Measurements from ENCODE around the gene FAM13A.
"Not testable (repeated sequence)": the region's sequence is repeated elsewhere in the genome, so short reads cannot be mapped to it uniquely, and the experiment has no call there.

The FAM13A gene

DNA sequence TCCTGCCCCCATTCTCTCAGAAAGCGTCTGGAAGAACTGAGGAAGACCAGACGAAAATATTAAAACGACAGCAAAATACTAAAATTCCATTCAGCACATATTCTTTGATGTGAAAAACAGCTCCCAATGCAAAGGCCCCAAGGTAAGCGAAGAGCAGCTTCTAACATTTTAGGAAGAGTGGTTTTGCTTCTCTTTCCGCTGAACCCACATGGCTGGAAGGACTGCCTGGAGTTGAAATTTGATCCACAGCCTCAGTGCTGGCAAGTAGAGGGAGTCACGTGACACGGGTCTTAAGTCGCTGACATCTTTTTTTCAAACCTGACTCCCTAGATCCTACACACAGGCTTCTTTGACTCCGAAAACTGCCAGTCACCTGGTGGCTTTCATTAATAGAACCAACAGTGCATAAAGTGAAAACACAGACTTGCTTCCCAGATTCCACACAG lies at the start of gene FAM13A:
TSS of gene FAM13A (minus strand) at position 233 of the 446 bp plus-strand sequence. CDS start at position 12, 221 bp downstream.
- DNase-seq, result no peak

DNA sequence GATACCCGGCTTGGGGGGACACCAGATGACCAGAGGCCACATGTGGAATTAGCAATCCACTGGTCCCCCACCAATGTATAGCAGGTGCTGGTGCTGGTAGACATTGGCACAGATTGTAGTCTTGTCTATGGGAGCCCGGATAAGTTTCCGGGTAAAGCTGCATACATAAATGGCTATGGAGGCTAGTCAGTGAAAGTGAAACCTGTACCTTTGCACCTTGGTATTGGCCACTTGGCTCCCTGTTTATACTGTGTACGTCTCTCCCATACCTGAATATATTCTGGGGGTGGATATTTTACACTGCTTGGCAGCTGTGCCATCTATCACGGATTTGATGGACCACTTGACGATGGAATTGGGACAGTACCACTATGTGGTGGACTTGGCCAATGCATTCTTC lies 48.7 kb upstream of the FAM13A start:
- DNase-seq, result no peak

- no peak for DNase-seq
These were observed 44.5 kb upstream of the FAM13A start for GRCh38 chr4:89101256-89102161.

DNA sequence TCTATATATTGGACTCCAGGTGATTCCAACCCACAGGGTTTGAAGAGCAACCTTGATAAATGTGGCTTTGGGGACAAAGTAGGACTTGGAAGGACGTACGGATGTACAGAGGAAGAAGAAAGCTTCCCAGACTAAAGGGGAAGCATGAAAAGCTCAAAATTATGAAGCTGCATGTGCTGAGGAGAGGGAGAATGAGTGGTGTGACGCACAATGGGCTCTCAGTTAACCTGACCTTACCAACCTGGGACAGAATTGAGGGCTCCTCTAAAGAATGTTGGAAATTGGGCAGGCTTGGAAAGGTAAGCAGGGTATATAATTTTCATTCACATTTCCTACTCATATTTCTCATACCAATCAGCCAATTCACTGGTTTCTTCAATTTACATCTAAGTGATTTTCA lies 43.9 kb upstream of the FAM13A start:
- DNase-seq, result no peak

- no peak for DNase-seq
These were observed 42.5 kb upstream of the FAM13A start for GRCh38 chr4:89099471-89099870.

DNA sequence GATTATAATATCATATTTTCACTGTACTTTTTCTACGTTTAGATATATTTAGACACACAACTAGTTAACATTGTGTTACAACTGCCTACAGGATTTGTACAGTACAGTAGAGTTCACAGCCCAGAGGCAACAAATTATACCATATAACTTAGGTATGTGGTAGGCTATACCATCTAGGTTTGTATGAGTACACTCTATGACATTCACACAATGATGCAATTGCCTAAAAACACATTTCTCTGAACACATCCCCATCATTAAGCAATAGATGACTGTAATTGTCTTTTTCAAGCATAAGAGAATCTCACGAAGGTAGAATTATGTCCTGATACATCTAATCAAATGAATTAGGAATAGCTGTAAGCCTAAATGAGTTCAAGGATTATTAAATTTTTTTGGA lies 42.0 kb upstream of the FAM13A start:
- no peak for DNase-seq

GRCh38 chr4:89078300-89078699 lies 21.3 kb upstream of the FAM13A start:
- no peak for DNase-seq

GRCh38 chr4:89077761-89078160 lies 20.8 kb upstream of the FAM13A start:
- DNase-seq, result no peak

- no peak for DNase-seq
These were observed 15.9 kb upstream of the FAM13A start for GRCh38 chr4:89072921-89073320.

- DNase-seq, result no peak
These were observed 14.3 kb upstream of the FAM13A start for GRCh38 chr4:89071311-89071710.

DNA sequence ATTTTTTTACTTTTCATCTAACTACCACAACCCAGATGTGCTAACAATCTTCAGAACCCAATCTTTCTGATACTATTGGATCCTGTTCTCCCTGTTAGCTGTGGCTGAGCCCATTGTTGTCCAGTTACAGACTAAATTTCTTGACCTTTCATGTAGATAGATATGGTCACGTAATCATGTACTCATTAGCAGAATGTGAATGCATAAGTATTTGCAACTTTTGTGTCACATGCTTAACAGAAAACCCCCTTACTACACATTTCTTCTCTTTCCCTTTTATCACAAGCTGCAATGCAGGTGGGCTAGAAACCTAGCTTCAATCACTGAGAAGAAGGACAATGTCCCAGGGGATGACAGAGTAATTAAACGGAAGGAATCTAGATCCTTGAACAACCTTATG lies 13.1 kb upstream of the FAM13A start:
- no peak for DNase-seq

- no peak for DNase-seq
These were observed 12.5 kb upstream of the FAM13A start for GRCh38 chr4:89069481-89069880.

DNA sequence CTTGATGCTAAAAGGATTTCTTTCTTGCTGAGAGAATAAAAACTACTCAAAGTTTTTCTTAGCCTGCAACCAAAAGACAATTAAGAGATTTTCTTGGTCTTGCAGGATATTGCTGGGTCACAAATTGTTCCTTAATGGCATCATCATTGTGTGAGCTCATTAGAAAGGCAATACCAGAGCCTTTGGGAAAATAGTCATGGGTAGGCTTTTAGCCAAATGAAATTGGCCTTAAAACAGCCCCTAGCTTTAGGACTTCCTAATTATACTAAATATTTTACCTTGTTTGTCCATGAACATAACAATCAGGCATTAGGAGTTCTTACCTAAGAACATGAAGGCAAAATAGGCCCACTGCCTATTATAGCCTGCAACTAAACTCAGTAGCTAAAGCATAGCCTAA lies 10.4 kb upstream of the FAM13A start:
- no peak for DNase-seq

DNA sequence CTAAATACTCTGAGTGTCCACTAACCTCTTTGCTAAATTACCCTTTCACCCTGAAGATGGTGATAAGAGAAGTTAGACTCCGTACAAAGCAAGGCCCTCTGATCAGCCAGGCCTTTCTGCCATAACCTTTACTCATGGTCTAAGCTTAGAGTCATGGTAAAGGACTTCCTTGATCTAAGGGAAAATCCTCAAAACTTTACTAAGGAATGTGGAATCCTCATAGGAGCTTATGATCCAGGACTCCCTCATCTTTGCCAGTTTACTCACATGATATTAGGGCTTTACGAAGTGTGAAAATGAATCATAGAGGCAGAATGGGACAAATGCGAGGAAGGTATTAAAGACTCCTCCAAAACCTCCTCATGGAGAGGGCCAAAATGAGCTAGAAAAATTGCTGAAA lies 7.9 kb upstream of the FAM13A start:
- no peak for DNase-seq

- not testable (repeated sequence) for DNase-seq
These were observed 859 bp upstream of the FAM13A start for GRCh38 chr4:89057844-89058243.

GRCh38 chr4:89056292-89056952 lies 563 bp downstream of the FAM13A start:
- DNase-seq, result no peak

- no peak for DNase-seq
These were observed 1.6 kb downstream of the FAM13A start for GRCh38 chr4:89055157-89056080.

GRCh38 chr4:89054627-89055026 lies 2.4 kb downstream of the FAM13A start:
- DNase-seq, result no peak

- DNase-seq, result no peak
These were observed 7.1 kb downstream of the FAM13A start for GRCh38 chr4:89049853-89050252.

DNA sequence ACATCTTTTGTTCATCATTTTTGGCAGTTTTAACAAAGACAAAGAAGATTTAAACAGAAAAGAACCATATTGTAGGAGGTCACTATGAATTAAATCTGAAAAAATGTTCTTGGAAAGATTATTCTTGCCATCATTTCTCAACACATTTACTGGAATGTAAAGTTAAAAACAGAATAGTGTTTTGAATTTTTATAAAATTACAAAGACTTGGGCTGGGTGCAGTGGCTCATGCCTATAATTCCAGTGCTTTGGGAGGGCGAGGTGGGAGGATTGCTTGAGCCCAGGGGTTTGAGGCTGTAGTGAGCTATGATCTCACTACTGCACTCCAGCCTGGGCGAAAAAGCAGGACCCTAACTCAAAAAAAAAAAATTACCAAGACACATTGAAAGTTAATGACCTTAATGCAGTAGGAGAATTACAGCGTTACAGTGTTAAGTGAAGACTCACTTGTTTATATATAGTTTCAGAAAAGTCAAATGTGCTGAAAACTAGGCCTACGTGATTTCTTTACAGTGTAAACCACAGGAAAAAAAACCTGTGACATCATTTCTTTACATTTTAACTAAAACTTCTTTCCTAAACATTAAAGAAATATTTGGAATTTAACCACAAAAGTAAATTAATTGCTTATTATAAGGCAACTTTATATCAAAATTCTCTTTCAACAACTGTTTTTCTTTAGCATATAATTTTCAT lies 7.9 kb downstream of the FAM13A start:
- no peak for DNase-seq

GRCh38 chr4:89044147-89044900 lies 12.7 kb downstream of the FAM13A start:
- no peak for DNase-seq

- DNase-seq, result no peak
These were observed 14.9 kb downstream of the FAM13A start for GRCh38 chr4:89042055-89042454.

All from CD4-positive, alpha-beta T cell treated with Interleukin-15 for 1 hour (primary cell).